GM12892 (cell line): Measurements from ENCODE around the gene TMIGD2.

Experiments used
- POLR2A ChIP-seq: IDR thresholded peaks from 2 replicates; pipeline ENCODE4 v1.6.1; 2011; ENCODE audit warnings: low read depth, low read length, control low read depth
- POLR2AphosphoS5 ChIP-seq: IDR thresholded peaks from 2 replicates; pipeline ENCODE4 v1.6.1; 2011; ENCODE audit warnings: low read depth, low read length, control low read depth
- TAF1 ChIP-seq: IDR thresholded peaks from 2 replicates; pipeline ENCODE4 v1.6.1; 2011; ENCODE audit warnings: low read depth, mild to moderate bottlenecking, control low read depth, low read length, borderline replicate concordance

GRCh38 chr19:4342314-4342614, 40.1 kb upstream of the TMIGD2 start:
- TF ChIP-seq POLR2A (no peak), POLR2AphosphoS5 (no peak), TAF1 (0 out of 2 replicates have a peak, but pooled peaks have one; percentile 18)
